Neural progenitor cell (in vitro differentiated cells): ENCODE data around the gene SHROOM2.

ENCODE experiments used
- EZH2 ChIP-seq: fragments of 200-600 bp; sonication (generic); IDR thresholded peaks from 2 replicates; pipeline ENCODE4 v1.6.1; 2017; ENCODE audit warnings: antibody characterized with exemption, mild to moderate bottlenecking, moderate library complexity
- TF ChIP-seq, protein P1 (sequence below): fragments of 200-600 bp; sonication (generic); IDR thresholded peaks from 2 replicates; pipeline ENCODE4 v1.5.1; 2017; ENCODE audit warnings: antibody characterized with exemption, mild to moderate bottlenecking

DNA sequence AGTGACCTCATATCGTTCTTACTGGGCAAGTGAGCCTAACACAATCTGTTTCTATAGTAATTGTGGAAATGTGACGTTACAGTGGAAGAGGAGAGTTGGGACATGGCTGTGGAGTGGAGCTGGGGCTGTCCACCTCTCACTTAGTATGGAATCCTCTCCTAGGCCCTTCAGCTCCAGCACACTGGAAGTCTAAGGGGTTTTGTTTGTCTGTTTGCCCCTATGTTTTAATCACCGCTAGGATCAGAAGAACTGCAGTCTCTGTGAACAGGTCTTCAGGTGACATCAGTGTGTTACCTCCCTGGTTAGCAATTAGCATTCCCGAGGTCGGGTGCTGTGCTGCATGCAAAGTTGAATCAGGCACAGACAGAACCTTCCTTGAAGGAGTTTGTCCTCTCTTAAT is 131.6 kb downstream of the SHROOM2 start:
- TF ChIP-seq, protein P1, sequence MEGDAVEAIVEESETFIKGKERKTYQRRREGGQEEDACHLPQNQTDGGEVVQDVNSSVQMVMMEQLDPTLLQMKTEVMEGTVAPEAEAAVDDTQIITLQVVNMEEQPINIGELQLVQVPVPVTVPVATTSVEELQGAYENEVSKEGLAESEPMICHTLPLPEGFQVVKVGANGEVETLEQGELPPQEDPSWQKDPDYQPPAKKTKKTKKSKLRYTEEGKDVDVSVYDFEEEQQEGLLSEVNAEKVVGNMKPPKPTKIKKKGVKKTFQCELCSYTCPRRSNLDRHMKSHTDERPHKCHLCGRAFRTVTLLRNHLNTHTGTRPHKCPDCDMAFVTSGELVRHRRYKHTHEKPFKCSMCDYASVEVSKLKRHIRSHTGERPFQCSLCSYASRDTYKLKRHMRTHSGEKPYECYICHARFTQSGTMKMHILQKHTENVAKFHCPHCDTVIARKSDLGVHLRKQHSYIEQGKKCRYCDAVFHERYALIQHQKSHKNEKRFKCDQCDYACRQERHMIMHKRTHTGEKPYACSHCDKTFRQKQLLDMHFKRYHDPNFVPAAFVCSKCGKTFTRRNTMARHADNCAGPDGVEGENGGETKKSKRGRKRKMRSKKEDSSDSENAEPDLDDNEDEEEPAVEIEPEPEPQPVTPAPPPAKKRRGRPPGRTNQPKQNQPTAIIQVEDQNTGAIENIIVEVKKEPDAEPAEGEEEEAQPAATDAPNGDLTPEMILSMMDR = no peak
- no peak for TF ChIP-seq EZH2
